OCI-M2 (cell line): ENCODE results near the gene CCDC137.
"Not testable (repeated sequence)": the region's sequence is repeated elsewhere in the genome, so short reads cannot be mapped to it uniquely, and the experiment has no call there.

ENCODE experiments used
- DNase-seq: peaks from one replicate; lab custom pipeline; 2025; ENCODE audit not compliant: unreplicated experiment; lab: John Stamatoyannopoulos, UW

Gene CCDC137

DNA sequence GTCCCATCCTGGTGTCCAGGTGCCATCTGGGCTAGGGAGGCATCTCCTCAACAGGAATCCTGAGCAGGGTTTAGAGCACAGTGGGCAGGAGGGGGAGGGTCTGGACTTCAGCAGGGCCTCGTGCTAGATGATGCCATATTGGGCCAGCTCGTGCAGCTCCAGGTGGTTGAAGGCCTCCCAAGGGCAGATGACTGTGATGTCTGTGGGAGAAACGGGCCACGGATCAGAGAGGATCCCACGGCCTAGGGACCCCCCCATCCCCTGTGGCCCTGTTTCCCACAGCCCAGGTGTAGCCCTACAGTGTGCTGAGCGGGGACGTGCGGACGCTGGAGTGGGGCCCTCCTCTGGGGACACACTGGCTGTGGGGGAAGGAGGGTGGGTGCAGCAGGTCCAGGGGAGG is 15.6 kb upstream of the CCDC137 start:
- no peak for DNase-seq

DNA sequence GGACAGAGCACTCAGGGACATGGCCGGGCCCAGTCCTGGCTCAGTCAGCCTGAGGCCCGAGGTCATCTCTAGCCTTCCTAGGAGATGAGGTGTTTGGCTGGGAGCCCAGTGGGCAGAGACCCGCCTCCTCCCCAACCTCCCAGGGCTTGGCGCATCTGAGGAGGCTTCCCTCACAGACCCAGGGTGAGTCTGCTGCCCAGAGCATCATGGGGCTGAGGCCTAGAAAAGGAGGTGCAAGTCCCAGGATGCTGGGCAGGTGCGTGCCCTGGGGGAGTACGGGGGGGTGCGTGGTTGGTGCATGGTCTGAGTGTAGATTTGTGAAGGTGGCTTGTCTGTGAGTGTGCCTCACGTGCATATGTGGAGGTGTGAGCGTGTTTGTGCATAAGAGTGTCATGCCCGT is 14.8 kb upstream of the CCDC137 start:
- DNase-seq: no peak

DNA sequence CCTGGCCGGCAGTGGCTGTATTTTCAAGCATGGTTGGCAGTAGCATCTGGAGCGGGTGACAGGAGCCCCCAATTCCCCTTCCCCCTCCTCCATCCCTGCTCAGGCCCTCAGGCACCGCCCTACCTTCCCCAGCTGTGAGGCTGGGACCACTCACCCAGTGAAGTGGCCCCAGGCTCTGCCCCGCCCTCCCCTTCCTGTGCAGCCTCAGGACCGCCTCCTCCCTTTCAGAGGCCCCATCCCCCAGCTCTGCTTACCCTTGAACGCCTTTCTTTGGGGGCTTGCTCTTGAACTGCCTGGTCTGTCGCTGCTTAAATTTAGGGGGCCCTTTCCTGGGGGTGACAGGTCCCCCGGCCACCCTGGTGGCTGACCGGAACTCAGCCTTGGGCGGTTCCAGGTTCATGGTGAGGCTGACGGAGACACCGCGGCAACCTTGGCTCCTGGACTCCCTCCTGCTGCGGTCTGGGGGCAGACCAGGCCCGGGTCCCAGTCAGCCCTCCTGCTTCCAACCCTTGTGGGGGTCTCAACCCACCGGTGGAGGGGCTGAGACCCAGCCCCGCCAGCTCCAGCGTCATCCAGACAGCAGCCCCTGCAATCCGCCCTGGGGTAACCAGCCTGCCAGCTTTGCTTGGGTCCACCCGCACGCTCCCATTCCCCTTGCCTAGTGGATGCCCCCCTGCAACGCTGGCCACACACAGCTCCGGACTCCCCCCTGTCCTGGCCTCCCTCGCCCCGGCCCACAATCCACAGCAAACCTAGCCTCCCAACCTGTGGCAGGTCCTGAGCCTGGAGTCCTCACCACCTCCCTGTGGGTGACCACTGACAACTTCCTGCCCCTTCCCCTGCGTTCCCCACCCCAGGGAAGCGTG is 13.4 kb upstream of the CCDC137 start:
- DNase-seq: no peak

DNA sequence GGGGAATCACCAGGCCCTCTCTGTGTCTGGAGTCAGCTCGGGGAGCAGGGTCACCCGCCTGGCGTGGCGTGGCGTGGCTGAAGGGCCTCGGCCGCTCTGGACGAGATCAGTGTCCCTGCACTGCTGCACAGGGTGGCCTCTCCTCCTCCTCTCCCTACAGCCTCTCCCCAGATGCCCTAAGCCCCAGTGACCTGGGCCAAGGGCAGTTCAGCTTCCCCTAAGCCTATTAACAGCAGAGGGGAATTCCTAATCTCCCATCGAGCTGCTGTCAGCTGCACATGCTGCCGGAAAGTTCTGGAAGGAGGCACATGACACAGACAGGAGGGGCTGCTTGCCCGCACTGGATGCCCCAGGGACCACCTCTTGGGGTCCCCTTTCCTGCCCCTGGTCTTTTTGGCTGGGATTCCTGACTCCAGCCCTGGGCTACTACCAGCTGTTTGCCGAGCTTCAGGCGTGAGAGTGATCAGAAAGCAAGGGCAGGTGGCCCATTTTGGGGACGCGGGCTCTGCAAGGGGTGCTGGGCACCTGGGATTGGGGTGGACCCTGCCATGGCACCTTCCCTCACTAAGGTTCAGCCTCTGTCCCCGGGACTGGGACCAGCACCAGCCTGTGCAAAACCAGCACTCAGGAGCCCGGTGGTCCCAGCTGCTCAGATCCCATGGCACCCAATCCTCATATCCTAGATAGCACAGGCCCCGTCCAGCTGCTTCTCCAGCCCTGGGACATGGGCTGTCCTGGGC is 11.0 kb upstream of the CCDC137 start:
- DNase-seq: no peak

DNA sequence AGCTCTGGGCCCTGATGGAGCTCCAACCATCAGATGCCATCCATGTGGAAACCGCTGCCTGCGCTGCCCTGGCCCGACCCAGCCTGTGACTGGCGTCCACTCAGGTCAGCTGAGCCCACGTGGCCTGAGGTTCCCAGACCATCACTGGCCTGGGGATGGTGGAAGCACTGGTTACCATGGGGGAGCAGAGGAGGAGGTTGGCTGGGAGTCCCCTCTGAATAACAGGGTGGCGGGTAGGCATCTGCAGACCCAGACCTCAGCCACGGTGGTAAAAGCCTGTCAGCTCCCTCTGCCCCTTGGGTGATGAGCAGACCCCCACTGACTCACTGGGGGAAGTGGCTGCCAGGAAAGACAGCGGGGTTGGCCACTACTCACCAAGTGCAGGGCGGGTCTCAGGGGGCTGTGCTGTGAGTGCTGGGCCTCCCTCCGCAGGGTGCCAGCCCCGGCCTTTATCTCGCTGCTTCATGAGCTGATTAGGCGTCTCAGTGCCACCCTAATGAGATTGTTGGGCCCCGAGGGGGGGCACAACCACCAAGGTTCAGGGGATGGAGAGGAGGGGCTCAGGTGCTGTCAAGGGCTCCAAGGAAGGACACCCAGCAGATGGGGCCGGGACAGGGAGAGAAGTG is 10.3 kb upstream of the CCDC137 start, which contains the start of gene PDE6G:
Gene PDE6G (minus strand): TSS at position 425 of the 626 bp plus-strand sequence. CDS start 3,237 bp downstream, outside the sequence.
- DNase-seq: no peak

DNA sequence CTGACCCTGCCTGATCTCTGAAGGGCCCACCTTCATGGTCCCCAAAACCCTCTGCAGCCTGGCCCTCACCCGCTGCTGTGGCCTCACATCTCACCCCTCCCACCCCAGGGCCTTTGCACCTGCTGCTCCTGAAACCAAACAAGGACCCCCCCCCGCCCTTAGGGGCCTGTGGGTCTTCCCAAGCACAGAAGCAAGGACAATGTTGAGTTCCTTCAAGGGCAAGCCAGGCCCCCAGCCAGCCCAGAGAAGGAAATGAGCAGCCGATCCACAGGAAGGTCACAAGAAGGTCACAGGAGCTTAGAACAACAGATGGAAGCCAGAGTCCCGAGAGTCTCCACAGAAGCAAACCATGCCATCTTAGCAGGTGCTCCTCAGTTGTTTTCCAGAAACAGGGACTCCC is 9.7 kb upstream of the CCDC137 start:
- DNase-seq: no peak

DNA sequence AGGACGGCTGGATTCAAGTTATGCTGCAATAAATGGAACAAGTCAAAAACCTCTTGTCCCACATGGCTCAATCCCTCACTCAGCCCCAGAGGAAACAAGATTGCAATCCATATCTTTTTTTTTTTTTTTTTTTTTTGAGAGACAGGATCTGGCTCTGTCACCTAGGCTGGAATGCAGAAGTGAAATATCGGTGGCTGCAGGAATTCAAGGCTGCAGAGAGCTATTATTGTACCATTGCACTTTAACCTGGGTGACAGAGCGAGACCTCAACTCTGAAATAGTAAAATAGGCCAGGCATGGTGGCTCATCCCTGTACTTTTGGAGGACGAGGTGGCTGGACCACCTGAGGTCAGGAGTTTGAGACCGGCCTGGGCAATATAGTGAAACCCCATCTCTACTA is 7.5 kb upstream of the CCDC137 start:
- no peak for DNase-seq

DNA sequence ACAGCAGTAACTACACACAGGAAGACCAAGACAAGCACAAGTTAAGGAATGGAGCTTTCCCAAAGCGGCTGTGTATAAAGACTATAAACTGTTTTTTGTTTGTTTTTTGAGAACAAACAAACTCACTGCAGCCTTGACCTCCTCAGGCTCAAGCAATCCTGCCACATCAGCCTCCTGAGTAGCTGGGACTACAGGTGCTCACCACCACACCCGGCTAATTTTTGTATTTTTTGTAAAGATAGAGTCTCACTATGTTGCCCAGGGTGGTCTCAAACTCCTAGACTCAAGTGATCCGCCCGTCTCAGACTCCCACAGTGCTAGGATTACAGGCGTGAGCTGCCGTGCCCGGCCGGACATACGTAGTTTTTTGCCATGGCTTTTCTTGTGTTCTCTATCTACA is 6.1 kb upstream of the CCDC137 start:
- no peak for DNase-seq

DNA sequence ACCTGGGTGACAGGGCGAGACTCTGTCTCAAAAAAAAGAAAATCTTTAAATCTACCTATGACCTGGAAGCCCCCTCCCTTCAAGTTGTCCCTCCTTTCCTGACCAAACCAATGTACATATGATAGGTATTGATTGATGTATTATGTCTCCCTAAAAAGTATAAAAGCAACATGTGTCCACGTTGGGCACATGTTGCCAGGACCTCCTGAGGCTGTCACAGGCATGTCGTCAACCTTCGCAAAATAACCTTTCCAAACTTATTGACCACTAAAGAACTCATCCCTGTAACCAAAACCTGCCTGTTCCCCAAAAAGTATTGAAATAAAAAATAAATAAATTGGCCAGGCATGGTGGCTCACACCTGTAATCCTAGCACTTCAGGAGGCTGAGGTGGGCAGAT is 4.5 kb upstream of the CCDC137 start:
- DNase-seq: no peak

DNA sequence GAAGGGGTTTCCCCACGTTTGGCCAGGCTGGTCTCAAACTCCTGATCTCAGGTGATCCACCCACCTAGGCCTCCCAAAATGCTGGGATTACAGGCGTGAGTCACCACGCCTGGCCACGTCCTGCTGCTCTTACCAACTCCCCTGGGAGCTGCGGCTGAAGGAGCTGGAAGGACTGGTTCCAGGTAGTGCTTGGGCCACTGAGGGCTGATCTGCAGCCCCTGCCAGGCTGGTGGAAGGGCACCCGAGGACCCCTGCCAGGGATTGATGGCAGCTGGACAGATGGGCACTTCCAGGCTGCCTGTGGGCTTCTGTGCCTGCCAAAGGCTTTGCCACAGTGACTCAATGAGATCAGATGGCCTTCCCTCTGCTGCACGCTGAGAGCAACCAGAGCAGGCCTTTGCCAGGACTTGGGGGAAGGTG is 2.5 kb upstream of the CCDC137 start:
- DNase-seq: no peak

DNA sequence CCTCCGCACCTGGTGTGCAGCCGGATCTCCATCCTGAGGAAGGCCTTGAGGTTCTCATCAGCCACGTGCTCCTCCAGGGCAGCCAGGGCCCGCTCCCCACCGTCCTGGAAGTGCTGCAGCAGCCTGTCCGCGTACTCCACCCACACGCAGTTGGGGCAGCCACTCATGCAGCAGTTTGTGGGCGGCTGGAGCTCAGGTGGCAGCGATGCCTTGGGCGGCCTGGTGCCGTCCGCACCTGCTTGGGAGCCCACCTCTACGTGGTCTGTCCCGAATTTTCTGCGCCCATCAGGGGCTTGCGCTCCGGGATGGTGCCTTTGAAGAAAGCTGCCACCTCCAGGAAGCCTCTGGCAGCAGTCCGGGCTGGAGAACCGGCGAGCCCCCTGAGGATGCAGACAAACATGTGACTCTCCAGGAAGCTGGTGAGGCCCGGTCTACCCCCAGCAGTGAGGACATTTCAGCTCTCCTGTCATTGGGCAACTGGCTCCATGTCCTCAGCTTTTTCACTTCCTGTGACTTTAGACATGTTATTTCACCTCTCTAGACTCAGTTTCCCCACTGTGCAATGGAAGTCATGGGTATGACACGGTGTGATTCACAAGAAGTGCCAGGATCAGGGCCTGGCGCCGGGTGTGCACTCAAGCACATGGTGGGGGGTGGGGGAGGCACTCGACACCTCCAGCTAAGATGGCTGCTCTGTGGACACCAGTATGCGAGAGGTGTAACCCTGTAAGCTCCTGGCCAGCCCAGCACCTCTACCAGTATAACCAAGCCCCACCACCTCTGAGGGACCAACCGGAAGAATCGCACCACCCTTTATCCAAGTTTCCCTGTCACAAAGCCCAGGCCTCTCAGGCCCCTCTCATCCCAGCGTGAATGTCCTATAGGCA is 1.1 kb upstream of the CCDC137 start:
- no peak for DNase-seq

DNA sequence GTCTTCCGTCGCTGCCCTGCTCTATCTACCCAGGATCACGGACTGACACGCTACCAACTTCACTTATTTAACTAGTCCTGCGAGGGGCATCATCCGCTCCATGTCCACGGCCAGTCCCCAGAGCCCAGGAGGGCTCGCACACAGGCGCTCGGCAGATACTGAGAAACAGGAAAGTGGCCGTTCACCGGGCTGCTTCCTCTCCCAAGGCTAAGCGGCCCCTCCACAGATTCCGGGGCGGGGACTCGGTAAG is 520 bp upstream of the CCDC137 start:
- no peak for DNase-seq

DNA sequence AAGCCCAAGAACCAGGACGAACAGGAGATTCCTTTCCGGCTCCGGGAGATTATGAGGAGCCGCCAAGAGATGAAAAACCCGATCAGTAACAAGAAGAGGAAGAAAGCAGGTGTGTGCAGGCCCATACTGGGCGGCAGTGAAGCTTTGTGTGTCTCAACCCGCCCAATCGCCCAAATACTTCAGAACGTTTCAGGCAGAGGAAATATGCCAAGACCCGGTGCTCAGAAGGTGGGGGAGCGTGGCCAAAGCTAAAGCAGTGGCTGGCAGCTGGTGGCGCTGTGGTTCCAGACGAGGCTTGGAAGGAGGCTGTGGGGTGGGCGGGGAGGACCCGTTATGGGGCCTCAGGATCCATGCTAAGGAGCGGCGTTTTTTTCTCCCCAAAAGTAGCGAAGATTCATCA is 1.2 kb downstream of the CCDC137 start:
- no peak for DNase-seq

DNA sequence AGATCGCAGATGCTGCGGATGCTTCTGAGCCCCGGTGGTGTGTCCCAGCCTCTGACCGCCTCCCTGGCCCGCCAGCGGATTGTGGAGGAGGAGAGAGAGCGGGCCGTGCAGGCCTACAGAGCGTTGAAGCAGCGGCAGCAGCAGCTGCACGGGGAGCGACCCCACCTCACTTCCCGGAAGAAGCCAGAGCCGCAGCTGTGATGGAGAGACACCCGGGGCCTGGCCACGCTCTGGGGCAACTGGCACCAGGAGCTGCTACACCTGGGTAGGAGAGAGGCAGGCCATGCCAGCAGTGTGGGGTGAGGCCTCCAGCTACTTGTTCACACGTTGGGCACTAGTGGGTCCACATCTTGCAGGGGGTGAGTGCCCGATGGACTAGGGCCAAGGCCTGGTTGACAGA is 6.0 kb downstream of the CCDC137 start:
- DNase-seq: no peak

DNA sequence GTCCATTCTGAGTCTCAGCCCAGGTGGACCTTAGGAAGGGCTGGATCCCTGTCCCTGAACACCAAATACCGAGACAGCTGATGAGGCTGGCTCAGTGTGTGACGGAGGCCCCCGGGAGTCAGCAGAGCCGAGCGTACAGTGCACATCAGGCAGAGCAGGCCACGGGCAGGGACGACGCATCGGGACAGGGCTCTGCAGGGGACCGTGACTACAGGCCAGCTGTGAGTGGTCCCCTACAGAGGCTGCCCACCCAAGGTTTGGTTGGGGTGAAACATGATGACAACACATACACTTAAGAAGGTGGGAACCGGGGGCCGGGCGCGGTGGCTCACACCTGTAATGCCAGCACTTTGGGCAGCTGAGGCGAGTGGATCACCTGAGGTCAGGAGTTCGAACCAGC is 6.4 kb downstream of the CCDC137 start:
- no peak for DNase-seq

DNA sequence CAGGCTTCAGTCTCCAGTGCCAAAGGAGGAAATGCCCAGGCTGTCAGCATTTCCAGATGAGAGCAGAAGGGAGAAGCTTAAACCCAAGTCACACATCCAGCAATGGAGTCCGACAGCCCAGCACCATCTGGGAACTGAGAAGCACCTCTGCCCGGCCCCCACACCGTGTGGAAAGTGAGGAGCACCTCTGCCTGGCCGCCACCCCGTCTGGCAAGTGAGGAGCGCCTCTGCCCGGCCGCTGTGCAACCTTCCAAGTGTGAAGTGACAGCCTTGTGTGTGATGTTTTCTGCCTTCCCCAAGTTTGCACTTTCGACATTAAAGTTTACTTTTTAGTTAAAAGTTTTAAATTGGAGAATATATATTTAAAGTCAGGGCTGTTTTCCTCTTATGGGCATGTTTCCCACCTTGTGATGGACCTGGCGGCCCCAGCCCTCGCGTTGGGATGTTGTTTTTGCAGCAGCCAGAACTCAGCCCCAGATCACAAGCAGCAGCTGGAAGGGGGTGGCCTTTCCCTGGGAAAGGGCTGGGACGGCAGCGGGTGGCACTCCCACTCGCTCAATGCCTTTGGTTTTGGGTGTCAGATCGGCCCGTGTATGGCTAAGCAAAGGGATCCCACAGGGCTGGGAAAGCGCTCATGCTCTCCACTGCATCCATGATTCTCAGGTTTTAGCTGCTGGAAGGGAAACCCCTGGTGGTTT is 7.2 kb downstream of the CCDC137 start:
- no peak for DNase-seq

DNA sequence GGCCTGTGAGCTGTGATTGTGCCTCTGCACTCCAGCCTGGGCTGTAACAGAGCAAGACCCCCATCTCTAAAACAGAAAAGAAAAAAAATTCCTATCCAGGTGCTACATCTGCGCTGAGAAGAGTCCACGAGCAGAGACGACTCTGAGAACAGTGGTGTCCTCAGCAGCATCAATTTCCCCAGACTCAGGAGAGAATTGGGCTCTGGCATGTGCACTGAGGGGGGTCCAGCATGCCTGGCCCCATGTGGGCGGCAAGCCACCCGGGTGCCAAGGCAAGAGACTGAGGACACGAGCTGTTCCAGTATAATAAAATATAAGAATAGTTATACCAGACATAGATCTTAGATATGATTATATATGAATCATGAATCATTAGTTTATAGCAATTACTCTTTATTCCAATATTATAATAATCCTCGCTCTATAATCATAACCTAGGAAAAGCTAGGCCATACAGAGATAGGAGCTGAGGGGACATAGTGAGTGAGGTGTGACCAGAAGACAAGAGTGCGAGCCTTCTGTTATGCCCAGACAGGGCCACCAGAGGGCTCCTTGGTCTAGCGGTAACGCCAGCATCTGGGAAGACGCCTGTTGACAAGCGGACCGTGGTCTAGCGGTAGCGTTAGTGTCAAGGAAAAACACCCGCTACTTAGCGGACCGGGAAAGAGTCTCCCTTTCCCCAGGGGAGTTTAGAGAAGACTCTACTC is 9.1 kb downstream of the CCDC137 start:
- not testable (repeated sequence) for DNase-seq

DNA sequence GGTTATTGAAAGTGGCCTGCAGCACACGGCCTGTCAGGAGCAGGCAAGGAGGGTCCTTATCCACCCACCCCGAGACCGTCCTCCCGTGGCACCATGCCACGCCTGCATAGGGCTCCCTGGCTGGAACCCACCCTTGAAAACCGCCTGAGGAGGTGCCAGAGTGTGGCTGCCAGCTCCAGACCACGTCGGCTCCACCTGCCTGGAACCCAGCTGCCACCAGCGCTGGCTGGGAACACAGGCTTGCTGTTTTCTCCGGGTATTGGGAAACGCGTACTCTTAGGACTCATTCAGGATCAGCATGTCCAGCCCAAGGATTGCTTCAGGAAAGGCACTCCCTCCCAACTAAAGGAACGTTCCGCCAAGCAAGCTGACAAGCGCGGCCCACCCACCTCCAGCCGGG is 10.4 kb downstream of the CCDC137 start:
- no peak for DNase-seq

DNA sequence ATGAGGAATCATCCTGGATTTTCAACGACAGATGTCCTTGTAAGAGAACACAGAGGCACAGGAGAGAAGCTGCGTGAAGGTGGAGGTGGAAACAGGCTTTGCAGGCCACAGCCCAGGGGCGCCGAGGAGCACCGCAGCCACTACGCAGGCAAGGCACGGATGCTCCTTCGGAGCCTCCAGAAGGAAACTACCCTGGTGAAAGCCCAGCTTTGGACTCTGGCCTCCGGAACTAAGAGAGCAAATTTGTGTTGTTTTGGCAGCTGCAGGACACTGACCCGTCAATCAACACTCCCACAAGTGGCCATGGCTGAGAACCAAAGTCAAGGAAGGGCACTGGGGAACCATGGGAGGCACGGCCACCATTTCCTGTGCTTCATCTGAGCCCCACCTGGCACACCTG is 13.6 kb downstream of the CCDC137 start:
- DNase-seq: no peak

DNA sequence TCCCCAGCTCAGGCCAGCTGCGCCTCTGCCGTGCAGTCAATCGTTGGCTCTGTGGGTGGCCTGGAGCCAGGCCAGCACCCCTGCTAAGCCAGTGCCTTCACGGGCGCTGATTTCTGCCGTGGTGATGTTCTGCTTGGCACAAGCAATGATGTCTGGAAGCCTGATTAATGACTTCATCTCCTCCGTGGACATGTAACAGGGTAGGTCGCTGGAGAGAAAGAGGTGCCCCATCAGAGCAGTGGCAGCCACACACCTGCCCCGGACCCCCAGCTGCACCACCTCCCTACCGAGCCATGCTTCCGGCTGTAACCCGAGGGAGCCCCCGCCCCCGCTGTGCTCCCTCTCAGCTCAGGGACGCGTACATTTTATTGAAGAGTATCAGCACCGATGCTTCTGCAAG is 15.1 kb downstream of the CCDC137 start:
- no peak for DNase-seq
